ENCODE results near the gene SCYGR1.
"Not testable (repeated sequence)": the region's sequence is repeated elsewhere in the genome, so short reads cannot be mapped to it uniquely, and the experiment has no call there.

SCYGR1 gene, protein sequence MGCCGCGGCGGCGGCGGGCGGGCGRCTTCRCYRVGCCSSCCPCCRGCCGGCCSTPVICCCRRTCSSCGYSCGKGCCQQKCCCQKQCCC

DNA sequence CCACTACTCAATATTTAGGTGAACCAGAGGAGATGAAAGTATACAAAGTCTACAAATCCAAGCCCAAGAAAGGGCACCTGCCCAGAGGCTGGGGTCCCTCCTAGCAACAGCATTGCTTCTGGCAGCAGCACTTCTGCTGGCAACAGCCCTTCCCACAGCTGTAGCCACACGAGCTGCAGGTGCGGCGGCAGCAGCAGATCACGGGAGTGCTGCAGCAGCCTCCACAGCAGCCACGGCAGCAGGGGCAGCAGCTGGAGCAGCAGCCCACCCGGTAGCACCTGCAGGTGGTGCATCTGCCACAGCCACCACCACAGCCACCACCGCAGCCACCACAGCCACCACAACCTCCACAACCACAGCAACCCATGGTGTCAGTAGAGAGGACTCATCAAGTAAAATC is at the start of gene SCYGR1:
TSS of gene SCYGR1 (minus strand) at position 367 of the 400 bp plus-strand sequence. CDS start at position 367, 0 bp downstream.
- not testable (repeated sequence) for DNase-seq

DNA sequence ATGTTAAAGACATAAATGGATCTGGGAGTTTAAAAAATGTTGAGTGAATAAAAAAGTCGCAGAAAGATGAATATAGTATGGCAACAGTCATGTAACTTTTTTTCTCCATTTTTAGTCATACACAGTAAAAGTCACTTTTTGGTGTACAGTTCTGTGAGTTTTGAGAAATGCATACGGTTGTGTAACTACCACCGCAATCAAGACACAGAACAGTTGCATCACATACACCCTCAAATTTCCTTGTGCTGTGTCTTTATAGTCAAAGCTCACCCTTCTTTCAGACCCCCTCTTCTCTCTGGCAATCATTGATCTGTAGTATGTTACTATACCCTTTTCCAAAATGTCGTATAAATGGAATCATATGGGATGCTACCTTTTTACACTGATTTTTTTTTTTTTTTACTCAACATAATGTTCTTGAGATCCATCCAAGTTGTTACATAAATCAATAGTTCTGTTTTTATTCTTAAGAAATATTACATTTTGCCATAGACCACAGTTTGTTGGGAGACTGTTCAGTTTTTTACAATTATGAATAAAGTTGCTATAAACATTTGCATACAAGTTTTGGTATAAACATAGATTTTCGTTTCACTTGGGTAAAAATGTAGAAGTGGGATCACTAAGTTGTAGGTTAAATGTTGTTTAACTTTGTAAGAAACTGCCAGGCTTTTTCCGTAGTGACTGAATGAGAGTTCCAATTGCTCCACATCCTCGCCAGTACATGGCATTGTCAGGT is 48.9 kb upstream of the SCYGR1 start:
- DNase-seq = no peak

DNA sequence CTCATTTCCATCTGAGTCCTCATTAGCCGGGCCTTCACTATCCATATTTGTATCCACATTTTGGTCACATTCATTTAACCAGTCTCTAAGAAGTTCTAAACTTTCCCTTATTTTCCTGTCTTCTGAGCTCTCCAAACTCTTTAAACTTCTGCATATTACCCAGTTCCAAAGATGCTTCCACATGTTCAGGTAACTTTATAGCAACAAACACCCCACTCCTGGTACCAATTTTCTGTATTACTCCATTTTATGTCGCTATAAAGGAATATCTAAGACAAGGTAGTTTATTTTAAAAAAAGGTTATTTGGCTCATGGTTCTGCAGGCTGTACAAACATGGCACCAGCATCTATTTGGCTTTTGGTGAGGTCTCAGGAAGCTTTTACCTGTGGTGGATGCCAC is 45.4 kb upstream of the SCYGR1 start:
- no peak for DNase-seq

DNA sequence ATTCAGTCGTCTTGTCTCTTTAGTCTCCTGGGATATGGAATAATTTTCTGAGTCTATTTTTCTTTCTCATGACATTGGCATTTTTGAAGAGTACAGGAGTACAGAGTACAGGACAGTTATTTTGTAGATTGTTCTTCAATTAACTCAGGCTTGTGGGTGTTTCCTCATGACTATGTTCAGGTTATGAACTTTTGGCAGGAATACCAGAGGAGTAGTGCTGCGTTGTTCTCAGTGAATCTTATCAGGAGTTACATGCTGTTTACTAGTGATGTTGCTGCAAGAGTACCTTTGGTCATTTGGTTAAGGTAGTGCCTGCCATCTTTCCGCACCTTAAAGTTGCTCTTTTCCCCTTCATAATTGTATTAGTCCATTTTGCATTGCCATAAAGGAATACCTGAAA is 42.9 kb upstream of the SCYGR1 start:
- no peak for DNase-seq

DNA sequence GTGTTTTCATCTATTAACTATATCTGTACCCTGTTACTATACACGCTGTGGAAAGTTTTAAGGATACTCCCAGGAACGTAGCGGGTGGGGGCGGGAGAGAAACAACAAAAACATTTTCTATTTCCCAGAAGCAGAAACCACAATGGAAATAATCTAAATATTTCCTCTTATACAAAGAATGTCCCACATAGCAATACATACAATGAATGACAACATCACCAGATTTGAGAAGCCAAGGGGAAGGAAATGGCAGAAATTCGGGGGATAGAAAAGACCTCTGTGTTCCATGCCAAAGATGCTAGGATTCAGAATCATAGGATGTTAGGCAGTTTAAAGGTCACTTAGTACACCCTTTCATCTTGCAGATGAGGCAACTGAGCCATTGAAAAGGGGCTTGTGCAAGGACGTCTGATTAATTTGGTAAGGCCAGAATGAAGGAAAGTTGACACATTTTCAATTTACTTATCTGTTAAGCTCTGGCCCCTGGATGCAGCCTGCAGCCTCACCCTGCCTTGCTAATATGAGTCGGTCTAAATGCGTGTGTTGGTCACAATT is 41.1 kb upstream of the SCYGR1 start:
- DNase-seq = no peak

DNA sequence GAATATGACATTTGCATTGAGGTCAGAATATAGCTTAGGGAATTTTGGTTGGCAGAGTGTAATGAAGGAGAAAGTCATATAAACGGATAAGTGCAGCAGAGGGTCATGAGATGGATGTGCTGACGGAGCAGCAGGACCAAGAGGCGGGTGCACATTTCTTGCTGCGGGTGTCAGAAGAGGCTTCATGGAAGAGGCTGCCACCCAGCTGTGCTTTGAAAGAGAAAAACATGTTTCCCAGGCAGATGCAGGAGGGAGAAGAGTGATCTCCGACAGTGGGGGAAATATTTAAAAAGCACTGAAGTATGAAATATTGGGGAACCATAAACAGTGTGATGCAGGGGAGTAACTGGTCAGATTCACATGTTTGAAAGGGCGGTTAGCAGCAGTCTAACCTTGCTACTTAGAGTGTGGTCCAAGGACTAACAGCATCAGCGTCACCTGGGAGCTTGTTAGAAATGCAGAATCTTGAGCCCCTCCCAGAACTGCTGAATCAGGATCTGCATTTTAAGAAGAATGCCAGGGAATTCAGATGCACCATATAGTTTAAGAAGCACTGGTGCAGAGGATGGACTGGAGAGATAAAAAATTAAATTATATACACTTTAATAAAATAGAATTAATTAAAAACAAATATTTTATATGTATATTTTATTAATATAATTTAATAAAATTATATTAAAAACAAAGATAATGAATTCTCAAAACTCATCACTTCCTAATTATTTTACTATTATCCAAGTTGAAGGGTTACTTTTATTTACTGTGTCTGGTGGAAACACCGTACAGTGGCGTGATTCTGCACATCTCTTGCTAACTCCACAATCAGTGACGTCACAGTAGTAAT is 36.1 kb upstream of the SCYGR1 start:
- DNase-seq = no peak

DNA sequence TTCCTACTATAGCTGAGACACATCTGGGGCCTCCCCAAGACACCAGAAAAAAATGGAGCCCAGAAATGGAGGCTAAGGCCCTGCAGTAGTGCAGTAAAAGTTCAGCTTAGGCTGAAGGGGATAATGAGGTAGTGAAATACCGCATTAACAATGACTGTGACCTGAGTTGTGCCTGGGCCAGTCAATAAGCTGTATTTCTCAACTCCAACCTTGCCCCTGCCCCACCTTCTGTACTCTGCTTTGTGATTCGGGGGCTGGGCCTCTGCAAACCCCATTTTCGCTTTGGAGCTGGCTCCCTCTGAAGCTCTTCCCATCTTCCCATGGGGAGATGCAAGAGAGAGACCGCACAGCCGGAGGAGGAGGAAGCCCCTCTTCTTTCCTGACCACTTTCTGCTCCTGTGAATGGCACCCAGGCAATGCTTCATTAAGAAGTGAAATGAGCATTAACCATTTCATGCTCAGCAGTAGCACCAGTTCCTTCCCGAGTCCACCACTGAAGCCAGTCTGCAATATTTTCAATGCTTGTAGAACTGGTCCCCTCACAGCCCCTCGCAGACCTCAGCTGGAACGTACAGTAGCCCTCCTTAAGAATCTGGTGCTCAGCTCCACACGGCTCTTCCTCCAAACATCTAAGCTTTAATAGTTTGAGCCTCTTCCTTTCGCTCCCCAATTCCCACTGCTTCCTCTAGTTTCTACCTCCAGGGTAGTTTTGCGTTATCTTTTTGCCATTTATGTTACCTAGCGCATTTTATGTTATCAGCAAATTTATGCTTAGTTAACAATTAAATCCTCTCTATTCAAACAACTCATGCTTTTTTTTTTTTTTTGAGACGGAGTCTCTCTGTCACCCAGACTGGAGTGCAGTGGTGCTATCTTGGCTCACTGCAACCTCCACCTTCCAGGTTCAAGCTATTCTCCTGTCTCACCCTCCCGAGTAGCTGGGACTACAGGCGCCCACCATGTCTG is 32.6 kb upstream of the SCYGR1 start:
- DNase-seq = no peak

DNA sequence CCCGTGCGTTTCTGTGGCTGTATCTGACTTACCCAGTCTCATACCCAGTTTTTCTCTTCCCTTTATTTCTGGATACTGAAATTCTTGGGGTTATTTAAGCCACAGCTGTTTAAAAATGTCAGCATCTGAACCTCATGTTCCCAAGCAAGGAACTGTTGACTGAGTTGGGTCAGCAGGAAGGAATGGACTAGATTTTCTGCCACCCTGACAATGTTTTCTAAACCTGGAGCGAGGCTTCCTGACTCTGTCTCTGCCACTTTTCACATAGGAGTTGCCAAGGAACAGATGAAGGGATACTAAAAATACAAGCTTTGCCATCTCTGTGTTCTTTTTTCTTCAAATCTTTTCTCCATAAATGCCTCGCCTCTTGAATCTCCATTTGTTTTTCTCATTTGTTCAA is 29.0 kb upstream of the SCYGR1 start:
- no peak for DNase-seq

DNA sequence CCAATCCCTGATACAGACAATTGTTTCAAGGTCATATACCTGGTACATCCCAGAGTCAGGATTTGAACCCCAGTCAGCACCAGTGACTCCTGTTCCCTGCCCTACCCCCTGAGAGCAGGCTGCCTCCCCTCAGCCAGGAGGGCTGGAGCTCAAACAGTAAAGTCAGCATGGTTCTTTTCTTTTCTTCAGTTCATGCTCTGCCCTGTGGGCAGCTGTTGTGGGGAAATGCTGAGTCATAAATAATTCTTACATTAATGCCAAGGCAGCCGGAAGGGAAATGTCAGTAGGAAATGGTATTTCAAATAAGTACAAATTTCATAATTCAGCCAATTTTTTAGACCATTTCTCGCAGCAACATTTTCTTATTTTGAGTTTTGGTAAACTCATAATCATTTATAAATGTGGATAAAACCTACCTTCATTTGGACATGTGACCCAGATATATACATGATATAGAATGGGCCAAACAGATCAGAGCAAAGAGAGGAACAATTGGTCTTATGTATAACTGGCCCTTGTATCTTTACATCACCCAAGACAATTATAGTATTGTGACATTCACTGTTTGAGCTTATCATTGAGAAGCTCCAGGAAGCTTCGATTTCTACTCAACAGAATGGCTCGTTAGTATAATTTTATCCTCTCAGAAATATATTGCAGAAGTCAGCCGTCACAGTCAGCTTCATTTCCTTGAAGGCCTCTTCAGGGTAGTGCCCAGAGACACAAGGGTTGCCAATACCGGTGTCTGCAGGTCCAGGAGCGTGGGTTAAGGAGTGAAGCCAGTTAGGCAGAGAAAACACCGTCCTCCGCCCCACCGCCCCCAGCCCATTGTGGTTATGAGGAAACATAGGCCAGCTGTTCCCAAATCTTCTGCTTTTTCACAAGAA is 28.0 kb upstream of the SCYGR1 start:
- DNase-seq = no peak

DNA sequence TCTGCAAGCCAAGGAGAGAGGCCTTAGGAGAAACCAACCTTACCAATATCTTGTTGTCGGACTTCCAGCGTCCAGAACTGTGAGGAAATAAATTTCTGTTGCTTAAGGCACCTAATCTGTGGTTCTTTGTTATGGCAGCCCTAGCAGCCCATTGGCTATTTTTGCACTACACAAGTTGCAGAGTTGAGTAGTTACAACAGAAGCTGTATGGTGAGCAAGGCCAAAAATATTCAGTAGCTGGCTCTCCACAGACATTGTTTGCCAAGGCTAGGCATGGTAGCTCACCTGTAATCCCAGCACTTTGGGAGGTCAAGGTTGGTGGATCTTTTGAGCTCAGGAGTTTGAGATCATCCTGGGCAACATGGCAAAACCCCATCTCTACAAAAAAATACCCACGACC is 27.1 kb upstream of the SCYGR1 start:
- no peak for DNase-seq

DNA sequence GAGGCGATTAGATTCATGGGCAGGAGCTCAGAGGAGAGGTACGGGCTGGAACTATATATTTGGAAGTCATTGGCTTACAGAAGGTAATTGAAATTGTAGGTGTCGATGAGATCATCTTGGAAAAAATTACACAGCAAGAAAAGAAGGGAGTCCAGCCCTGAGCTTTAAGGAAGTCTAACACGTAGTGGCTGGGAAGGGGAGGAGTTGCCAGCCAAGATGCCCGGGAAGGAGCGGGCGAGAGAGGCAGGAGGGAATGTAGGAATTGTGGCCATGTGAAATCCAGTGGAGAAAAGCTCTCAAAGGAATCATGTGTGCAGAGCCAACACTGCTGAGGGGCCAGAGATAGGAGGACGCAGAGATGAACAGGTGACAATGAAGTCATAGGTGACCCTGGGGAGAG is 25.6 kb upstream of the SCYGR1 start:
- DNase-seq = no peak

DNA sequence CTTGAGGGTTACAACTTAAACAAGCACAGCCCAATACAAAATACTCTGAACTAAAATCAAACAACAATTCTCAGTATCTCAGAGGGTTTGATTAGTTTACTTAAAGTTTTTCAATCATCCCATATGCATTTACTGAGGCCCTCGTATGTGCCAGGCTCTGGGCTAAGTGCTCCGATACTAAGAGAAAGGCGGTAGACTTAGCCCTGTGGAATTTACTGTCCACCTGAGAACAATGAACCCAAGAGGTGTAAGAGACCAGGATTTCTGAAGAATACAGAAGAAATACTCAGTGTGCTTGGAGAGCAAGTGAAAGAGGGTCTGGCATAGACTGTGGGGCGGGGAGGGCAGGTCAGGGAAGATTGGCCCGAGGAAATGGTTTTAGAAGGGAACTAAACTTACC is 25.1 kb upstream of the SCYGR1 start:
- no peak for DNase-seq

DNA sequence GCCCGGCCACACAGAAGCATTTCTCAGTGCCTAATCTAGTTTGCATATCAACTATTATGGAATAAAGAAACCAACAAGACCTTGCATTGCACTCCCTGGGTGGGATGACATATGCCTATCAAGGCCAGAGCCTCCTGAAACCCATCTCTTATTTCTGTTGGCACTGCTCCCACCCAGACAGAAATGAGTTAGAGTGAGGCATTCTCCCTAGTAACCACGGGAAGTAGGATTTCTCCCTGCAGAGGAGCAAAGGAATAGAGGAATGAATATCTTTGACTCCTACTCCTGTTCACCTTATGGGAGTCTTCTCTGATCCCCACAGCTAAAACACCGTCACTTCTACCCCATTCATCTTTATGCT is 24.2 kb upstream of the SCYGR1 start:
- no peak for DNase-seq

DNA sequence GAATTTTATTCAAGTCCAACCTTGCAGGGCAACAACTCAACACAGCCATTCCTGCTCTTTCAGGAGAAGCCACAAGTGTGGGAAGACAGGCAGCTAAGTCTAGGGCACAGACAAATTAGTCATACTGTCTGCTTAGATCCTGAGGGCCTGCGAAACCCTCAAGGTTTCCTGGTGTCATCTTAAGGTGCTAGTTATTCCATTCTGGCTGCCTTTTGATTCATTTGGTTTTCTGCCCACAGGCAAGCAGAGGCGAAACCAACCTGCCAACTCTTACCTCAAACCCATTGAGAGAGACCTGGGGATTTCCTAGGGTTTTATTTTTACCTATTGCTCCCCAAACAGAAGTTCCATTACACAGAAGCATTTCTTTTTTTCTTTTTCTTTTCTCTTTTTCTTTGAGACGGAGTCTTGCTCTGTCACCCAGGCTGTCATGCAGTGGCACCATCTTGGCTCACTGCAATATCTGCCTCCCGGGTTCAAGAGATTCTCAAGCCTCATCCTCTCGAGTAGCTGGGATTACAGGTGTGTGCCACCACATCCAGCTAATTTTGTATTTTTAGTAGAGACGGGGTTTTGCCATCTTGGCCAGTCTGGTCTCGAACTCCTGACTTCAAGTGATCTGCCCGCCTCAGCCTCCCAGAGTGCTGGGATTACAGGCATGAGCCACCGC is 23.7 kb upstream of the SCYGR1 start:
- no peak for DNase-seq

DNA sequence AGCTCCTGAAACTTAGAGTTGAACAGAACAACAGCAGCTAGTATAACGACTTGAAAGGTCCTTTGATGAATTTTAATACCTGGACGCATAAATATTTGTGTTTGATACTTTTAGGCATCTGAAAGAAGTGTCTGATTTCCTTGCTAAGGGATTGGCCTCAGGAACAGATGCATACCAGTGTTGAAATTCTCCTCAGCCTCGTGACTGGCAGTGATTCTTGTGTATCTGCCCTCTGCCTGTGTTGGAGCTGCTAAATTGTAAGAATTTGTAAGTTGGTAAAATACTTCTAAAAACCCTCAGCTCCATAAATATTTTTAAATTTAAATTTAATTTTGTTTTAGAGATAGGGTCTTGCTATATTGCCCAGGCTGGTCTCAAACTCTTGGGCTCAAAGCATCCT is 22.4 kb upstream of the SCYGR1 start:
- DNase-seq = no peak

DNA sequence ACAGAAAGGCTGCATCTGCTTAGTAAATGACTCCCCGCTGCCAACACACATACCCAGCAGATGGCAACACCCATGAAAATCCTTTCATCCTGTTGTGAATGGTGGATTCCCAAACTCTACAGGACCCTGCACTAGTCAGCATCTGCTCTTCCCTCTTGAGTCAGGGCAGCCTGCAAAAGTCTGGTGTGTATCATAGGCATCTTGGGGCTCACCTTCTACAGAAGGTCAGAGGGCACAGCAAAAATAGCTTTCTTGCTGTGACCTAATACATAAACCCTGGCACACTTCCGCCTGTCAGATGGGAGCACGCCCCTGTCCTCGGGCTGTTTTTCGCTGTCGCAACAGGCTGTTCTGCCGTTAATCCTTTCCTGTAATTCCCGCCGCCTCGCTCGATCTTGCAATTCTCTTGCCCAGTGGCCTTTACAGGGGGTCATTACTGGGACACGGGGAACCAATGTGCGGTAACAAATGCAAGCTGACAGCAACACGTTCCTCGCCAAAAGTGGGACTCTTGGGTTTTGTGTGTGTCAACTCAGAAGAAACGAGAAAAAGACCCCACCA is 19.9 kb upstream of the SCYGR1 start:
- DNase-seq = no peak

DNA sequence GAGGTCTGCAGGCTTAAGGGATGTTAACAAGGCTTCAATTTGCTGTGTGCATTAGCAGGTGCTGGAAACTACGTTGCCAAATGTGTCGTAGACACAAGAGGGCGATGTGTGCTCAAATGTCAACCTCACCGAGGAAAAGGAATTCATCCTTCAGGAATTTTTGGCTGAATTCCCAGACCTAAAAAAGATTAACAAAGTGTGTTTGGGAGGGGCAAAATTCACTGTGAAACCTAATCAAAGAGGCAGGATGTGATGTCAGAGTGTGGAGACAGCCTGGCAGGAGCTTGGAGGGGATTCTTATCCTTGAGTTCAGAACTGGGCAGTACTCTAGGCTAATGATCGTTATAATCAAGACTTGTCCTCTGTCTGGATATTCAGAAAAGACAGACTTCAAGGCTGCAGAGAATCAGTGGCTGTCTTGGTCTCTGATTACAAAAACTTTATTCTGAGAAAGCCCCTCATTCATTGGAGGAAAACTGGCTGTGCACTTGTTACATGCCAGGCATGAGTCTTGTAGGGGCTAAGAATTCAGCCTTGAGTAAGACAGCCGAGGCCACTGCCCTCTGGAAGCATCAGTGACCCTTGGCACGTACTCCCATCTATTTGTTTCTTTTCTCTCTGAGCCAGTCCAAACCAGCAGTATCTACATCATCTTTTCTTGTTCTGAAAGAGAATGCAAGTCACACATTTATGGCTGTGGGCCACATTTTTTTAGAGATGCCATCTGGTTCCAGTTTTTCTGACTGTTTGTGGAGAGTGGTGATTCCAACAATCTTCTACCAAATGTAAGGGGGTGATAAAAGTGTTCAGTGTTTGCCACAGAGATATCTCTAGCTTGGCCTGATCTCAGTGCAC is 18.7 kb upstream of the SCYGR1 start:
- peak; percentile 85 for DNase-seq

DNA sequence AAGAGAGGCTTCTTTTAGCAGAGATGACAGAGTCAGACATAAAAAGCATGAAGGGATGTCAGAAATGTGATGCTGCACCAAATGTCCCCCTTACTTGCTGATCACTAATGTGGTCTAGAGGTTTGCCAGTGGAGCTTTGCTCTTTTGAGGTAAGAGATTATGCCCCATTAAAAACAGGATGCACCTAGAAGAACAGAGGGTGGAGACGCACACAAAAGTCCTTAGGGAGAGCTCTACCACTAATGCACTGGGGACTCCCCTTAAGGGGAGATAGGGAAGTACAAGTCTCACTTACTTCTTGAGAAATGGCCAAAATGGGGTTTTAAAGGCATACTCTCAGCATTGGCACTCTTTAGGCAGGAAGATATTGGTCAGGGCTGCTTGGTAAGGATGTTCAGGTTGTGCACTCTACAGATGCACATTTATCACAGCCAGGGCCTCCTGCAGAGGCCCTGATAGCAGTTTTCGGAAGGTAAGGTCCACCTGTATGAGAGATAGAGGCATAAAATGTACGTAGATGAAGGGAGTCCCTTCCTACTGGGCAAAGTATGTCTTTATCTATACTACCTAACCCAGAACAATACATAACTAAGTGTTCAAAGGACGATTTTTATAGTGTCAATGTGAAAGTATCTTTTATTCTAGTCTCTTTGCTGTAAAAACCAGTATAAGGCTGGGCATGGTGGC is 17.0 kb upstream of the SCYGR1 start:
- no peak for DNase-seq

DNA sequence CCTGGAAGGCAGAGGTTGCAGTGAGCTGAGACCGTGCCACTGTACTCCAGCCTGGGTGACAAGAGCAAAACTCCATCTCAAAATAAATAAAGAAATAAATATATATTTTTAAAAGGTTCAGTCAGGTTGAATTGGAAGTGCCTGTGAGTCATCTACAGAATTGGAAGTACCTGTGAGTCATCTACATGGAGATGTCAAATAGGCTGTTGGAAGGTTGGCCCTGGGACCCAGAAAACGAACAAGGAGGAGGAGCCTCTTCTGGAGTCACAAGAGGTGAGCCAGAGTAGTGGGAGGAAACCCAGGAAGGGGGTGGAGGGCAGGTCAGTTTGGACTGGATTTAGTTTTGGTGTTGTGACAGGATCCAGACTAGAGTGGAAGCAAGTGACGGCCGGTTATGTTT is 15.2 kb upstream of the SCYGR1 start:
- no peak for DNase-seq

All from NCI-H2029 (cell line).